ENCODE results near the gene AATK.

Gene AATK

GRCh38 chr17:81086789-81087551 is 79.1 kb downstream of the AATK start:
- peaks cover 29% of the 10 kb centered on the region for H3K4me1 ChIP-seq (ENCODE audit: insufficient read depth, insufficient read length)
- H3K9ac ChIP-seq (ENCODE audit: insufficient read length, low read depth), result no peak overlapping the region
- no peaks in the 10 kb centered on the region for H3K27me3 ChIP-seq (ENCODE audit: insufficient read depth, insufficient read length)
- no peak for TF ChIP-seq SUZ12 (IDR thresholded peaks at IDR 0.05; ENCODE audit: extremely low read depth, insufficient read depth, insufficient read length)
- no peak for TF ChIP-seq YY1 (IDR thresholded peaks at IDR 0.05; ENCODE audit: insufficient read depth, insufficient read length)
- no peak for TF ChIP-seq ZNF274 (IDR thresholded peaks at IDR 0.05; ENCODE audit: low read depth, low read length)
- H3K4me3 ChIP-seq (ENCODE audit: insufficient read length, low read depth), result no peak overlapping the region
- DNase-seq (ENCODE audit: low read depth, low spot score), result no peak
- H3K36me3 ChIP-seq (ENCODE audit: insufficient read depth, insufficient read length, low read length), result peaks cover 71% of the 10 kb centered on the region
- H3K9me3 ChIP-seq (ENCODE audit: insufficient read depth, low read length), result no peaks in the 10 kb centered on the region

GRCh38 chr17:81085420-81085911 is 80.6 kb downstream of the AATK start:
- Histone ChIP-seq H3K9me3 (ENCODE audit: insufficient read depth, low read length) (no peaks in the 10 kb centered on the region), H3K36me3 (ENCODE audit: insufficient read depth, insufficient read length, low read length) (peaks cover 76% of the 10 kb centered on the region), H3K4me1 (ENCODE audit: insufficient read depth, insufficient read length) (peaks cover 19% of the 10 kb centered on the region), H3K4me3 (ENCODE audit: insufficient read length, low read depth) (no peak overlapping the region), H3K27me3 (ENCODE audit: insufficient read depth, insufficient read length) (no peaks in the 10 kb centered on the region), H3K9ac (ENCODE audit: insufficient read length, low read depth) (no peak overlapping the region)
- TF ChIP-seq YY1 (IDR thresholded peaks at IDR 0.05; ENCODE audit: insufficient read depth, insufficient read length) (no peak), ZNF274 (IDR thresholded peaks at IDR 0.05; ENCODE audit: low read depth, low read length) (no peak), SUZ12 (IDR thresholded peaks at IDR 0.05; ENCODE audit: extremely low read depth, insufficient read depth, insufficient read length) (no peak)
- DNase-seq (ENCODE audit: low read depth, low spot score), result no peak

DNA sequence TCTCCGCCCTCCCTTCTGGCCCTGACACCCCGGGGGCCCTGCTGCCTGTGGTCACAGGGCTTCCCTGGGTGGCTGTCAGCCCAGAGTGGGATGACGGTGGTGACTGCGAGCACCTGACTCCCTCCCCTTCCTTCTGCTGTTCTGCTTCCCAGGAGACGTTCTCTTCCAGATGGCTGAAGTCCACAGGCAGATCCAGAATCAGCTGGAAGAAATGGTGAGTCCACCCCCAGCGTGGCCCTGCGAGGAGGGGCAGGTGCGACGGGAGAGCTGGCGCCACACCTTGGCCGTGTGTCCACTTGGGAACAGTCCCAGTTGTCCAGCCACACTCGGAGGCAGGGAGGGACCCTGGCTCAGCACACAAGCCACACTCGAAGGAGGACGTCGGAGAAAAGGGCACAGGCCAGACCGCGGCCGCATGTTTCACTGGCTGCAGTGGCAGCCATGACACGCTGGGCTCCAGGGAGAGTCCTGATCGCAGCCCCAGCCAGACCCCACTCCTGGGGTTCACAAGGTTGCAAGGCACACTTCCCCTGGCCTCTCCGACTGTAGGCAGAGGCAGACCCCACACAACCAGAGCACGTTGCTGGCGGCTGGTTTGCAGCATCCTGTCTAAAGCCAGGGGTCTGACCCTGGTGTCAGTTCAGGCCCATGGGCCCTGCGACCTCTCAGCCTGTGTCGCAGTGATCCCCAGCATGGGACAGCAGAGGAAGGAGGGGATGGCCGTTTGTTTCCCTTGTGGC is 81.2 kb downstream of the AATK start:
- H3K9me3 ChIP-seq (ENCODE audit: insufficient read depth, low read length), result no peaks in the 10 kb centered on the region
- H3K4me1 ChIP-seq (ENCODE audit: insufficient read depth, insufficient read length), result peaks cover 15% of the 10 kb centered on the region
- no peak overlapping the region for H3K9ac ChIP-seq (ENCODE audit: insufficient read length, low read depth)
- H3K4me3 ChIP-seq (ENCODE audit: insufficient read length, low read depth), result no peak overlapping the region
- no peaks in the 10 kb centered on the region for H3K27me3 ChIP-seq (ENCODE audit: insufficient read depth, insufficient read length)
- TF ChIP-seq ZNF274 (IDR thresholded peaks at IDR 0.05; ENCODE audit: low read depth, low read length), result no peak
- TF ChIP-seq YY1 (IDR thresholded peaks at IDR 0.05; ENCODE audit: insufficient read depth, insufficient read length), result no peak
- no peak for TF ChIP-seq SUZ12 (IDR thresholded peaks at IDR 0.05; ENCODE audit: extremely low read depth, insufficient read depth, insufficient read length)
- DNase-seq (ENCODE audit: low read depth, low spot score), result no peak
- peaks cover 77% of the 10 kb centered on the region for H3K36me3 ChIP-seq (ENCODE audit: insufficient read depth, insufficient read length, low read length)

GRCh38 chr17:81083125-81083765 is 82.8 kb downstream of the AATK start:
- no peak for DNase-seq (ENCODE audit: low read depth, low spot score)
- no peak overlapping the region for H3K4me3 ChIP-seq (ENCODE audit: insufficient read length, low read depth)
- H3K9ac ChIP-seq (ENCODE audit: insufficient read length, low read depth), result no peak overlapping the region
- TF ChIP-seq ZNF274 (IDR thresholded peaks at IDR 0.05; ENCODE audit: low read depth, low read length) (no peak), SUZ12 (IDR thresholded peaks at IDR 0.05; ENCODE audit: extremely low read depth, insufficient read depth, insufficient read length) (no peak), YY1 (IDR thresholded peaks at IDR 0.05; ENCODE audit: insufficient read depth, insufficient read length) (no peak)
- peaks cover 76% of the 10 kb centered on the region for H3K36me3 ChIP-seq (ENCODE audit: insufficient read depth, insufficient read length, low read length)
- no peaks in the 10 kb centered on the region for H3K27me3 ChIP-seq (ENCODE audit: insufficient read depth, insufficient read length)
- H3K9me3 ChIP-seq (ENCODE audit: insufficient read depth, low read length), result no peaks in the 10 kb centered on the region
- H3K4me1 ChIP-seq (ENCODE audit: insufficient read depth, insufficient read length), result peaks cover 12% of the 10 kb centered on the region

- H3K4me1 ChIP-seq (ENCODE audit: insufficient read depth, insufficient read length), result peaks cover 12% of the 10 kb centered on the region
- no peak for TF ChIP-seq YY1 (IDR thresholded peaks at IDR 0.05; ENCODE audit: insufficient read depth, insufficient read length)
- no peak for TF ChIP-seq ZNF274 (IDR thresholded peaks at IDR 0.05; ENCODE audit: low read depth, low read length)
- TF ChIP-seq SUZ12 (IDR thresholded peaks at IDR 0.05; ENCODE audit: extremely low read depth, insufficient read depth, insufficient read length), result no peak
- no peak overlapping the region for H3K4me3 ChIP-seq (ENCODE audit: insufficient read length, low read depth)
- H3K27me3 ChIP-seq (ENCODE audit: insufficient read depth, insufficient read length), result no peaks in the 10 kb centered on the region
- H3K9me3 ChIP-seq (ENCODE audit: insufficient read depth, low read length), result no peaks in the 10 kb centered on the region
- peaks cover 68% of the 10 kb centered on the region for H3K36me3 ChIP-seq (ENCODE audit: insufficient read depth, insufficient read length, low read length)
- DNase-seq (ENCODE audit: low read depth, low spot score), result no peak
- H3K9ac ChIP-seq (ENCODE audit: insufficient read length, low read depth), result no peak overlapping the region
These were observed 83.6 kb downstream of the AATK start for GRCh38 chr17:81082177-81083073.

All from NT2/D1 (cell line).